K562 (cell line): ENCODE data around the gene GPR78. TPM values are rescaled to one million over a fixed set of nuclear protein-coding genes. Genes with fewer than 3 reads are reported as not detected.

ENCODE experiments used
- ATAC-seq: fragments of 200-7000 bp; cut with Tn5 transposase; 3 replicates; pipeline ENCODE4 v1.9.1; 2020; ENCODE audit warnings: moderate library complexity
- BruUV-seq: library from RNA; stranded (reverse); fragments of 400-500 nt; replicated peaks from 2 replicates; lab custom pipeline; 2021; lab: Mats Ljungman, UMichigan
- CTCF ChIA-PET: fragments of 300-600 bp; formaldehyde crosslinking; extraction: SDS; loops from one replicate; lab custom pipeline; 2021; ENCODE audit warnings: low intra/inter-chr PET ratio; lab: Yijun Ruan, JAX
- POLR2A ChIA-PET: fragments of 300-600, 350-650 bp; sonication (Branson Sonifier 250); formaldehyde crosslinking; extraction: SDS; loops from one replicate; lab custom pipeline; 2021; ENCODE audit warnings: antibody characterized with exemption, inconsistent platforms; lab: Yijun Ruan, JAX
- DNase-seq, 4 experiments: peaks; one replicate each; pipeline versions ENCODE4 v3.0.0 to v3.0.0-alpha.2; 2011 to 2018; ENCODE audit warnings: low spot score in 3 of 4, mixed read lengths in 3 of 4; ENCODE audit errors: extremely low read depth in 1 of 4
- FAIRE-seq: peaks from 2 replicates; lab custom pipeline; 2011; peaks lifted over from hg19 to GRCh38; lab: Jason Lieb, UNC
- H2AFZ ChIP-seq: 2 replicates; pipeline ENCODE4 v1.6.0; 2011; ENCODE audit warnings: low read depth, low read length, control low read depth, inconsistent platforms
- H3K27ac ChIP-seq: fragments of 200-600 bp; 3 replicates; pipeline ENCODE4 v1.8.0; 2011; ENCODE audit warnings: low read depth, mild to moderate bottlenecking, control low read depth, inconsistent platforms, low read length, moderate library complexity, mixed read lengths; ENCODE audit errors: extremely low read depth
- H3K27me3 ChIP-seq, 2 experiments: fragments of 300-600 bp in 1 of 2; 2 replicates in 1 of 2; 3 replicates in 1 of 2; pipeline versions ENCODE4 v1.6.0 to v1.8.0; 2011; ENCODE audit warnings: inconsistent platforms in 2 of 2, low read length in 2 of 2, mild to moderate bottlenecking in 1 of 2, mixed read lengths in 1 of 2, moderate library complexity in 1 of 2; ENCODE audit not compliant: control insufficient read depth in 2 of 2, insufficient read depth in 2 of 2
- H3K36me3 ChIP-seq: fragments of 300-600 bp; 3 replicates; pipeline ENCODE4 v1.8.0; 2011; ENCODE audit warnings: mild to moderate bottlenecking, low read length, inconsistent platforms; ENCODE audit not compliant: control insufficient read depth, insufficient read depth
- H3K4me1 ChIP-seq, 2 experiments: fragments of 200-600 bp in 1 of 2; replicated peaks in 1 of 2; 2 replicates in 1 of 2; 3 replicates in 1 of 2; pipeline versions ENCODE4 v1.5.1 to v1.8.0; 2011; ENCODE audit warnings: inconsistent platforms in 2 of 2, low read length in 2 of 2, mild to moderate bottlenecking in 1 of 2, mixed read lengths in 1 of 2, moderate library complexity in 1 of 2; ENCODE audit not compliant: control insufficient read depth in 2 of 2, insufficient read depth in 2 of 2
- H3K4me2 ChIP-seq: 2 replicates; pipeline ENCODE4 v1.6.1; 2011; ENCODE audit warnings: low read length, control low read depth, inconsistent platforms, mixed read lengths; ENCODE audit not compliant: insufficient read depth
- H3K4me3 ChIP-seq: fragments of 200-600 bp; sonication (generic), shearing (Covaris generic); 2 replicates; pipeline ENCODE4 v1.5.1; 2016; ENCODE audit warnings: control low read depth, inconsistent platforms
- H3K79me2 ChIP-seq: fragments of 200-600 bp; 3 replicates; pipeline ENCODE4 v1.8.0; 2011; ENCODE audit warnings: low read length, inconsistent platforms; ENCODE audit not compliant: control insufficient read depth, insufficient read depth
- H3K9ac ChIP-seq, 2 experiments: 2 replicates each; pipeline versions ENCODE4 v1.6.0 to v1.6.1; 2011; ENCODE audit warnings: low read depth in 2 of 2, low read length in 2 of 2, control low read depth in 1 of 2, inconsistent platforms in 1 of 2, mild to moderate bottlenecking in 1 of 2, mixed read lengths in 1 of 2; ENCODE audit not compliant: insufficient read depth in 1 of 2
- H3K9me1 ChIP-seq: one replicate; pipeline ENCODE4 v1.6.0; 2011; ENCODE audit warnings: inconsistent platforms, mild to moderate bottlenecking, low read length, moderate library complexity; ENCODE audit not compliant: control insufficient read depth, insufficient read depth
- H3K9me3 ChIP-seq: replicated peaks from 2 replicates; pipeline ENCODE4 v1.5.1; 2011; ENCODE audit warnings: low read depth, low read length, inconsistent platforms; ENCODE audit not compliant: control insufficient read depth, insufficient read depth
- H4K20me1 ChIP-seq: replicated peaks from 2 replicates; pipeline ENCODE4 v1.6.1; 2011; ENCODE audit warnings: low read length, inconsistent platforms, mixed read lengths; ENCODE audit not compliant: control insufficient read depth, insufficient read depth
- ARHGAP35 ChIP-seq: fragments of 450-650 bp; IDR thresholded peaks from 2 replicates; pipeline ENCODE4 v1.6.1; 2018; ENCODE audit not compliant: partially characterized antibody
- ATF1 ChIP-seq, 2 experiments: fragments of 450-650 bp in 1 of 2; IDR thresholded peaks; 2 replicates each; pipeline ENCODE4 v1.6.1; 2016; ENCODE audit warnings: missing compliant biosample characterization in 1 of 2, missing genetic modification characterization in 1 of 2
- COPS2 ChIP-seq: fragments of 450-650 bp; conservative IDR thresholded peaks from 2 replicates; pipeline ENCODE4 v1.6.1; 2016; ENCODE audit warnings: mild to moderate bottlenecking, moderate library complexity
- FOXM1 ChIP-seq, 2 experiments: fragments of 450-650 bp in 1 of 2; sonication (generic) in 1 of 2; formaldehyde crosslinking in 1 of 2; IDR thresholded peaks; 2 replicates each; pipeline versions ENCODE4 v1.6.1 to v1.9.0; 2017 to 2022; ENCODE audit warnings: low read depth in 2 of 2, mild to moderate bottlenecking in 2 of 2, missing genetic modification reagents in 1 of 2, moderate library complexity in 1 of 2
- GATA2 ChIP-seq: sonication (generic); formaldehyde crosslinking; IDR thresholded peaks from 2 replicates; pipeline ENCODE4 v1.4.0; 2020; ENCODE audit warnings: mild to moderate bottlenecking, missing genetic modification reagents
- OTX1 ChIP-seq: fragments of 450-650 bp; formaldehyde crosslinking; IDR thresholded peaks from 2 replicates; pipeline ENCODE4 v1.4.0; 2022; ENCODE audit warnings: mild to moderate bottlenecking
- POLR2G ChIP-seq: fragments of 200-400 bp; formaldehyde crosslinking; IDR thresholded peaks from 2 replicates; pipeline ENCODE4 v1.6.1; 2017; ENCODE audit warnings: low read depth, mild to moderate bottlenecking, antibody characterized with exemption, low read length, moderate library complexity
- RBM17 ChIP-seq: fragments of 200-400 bp; formaldehyde crosslinking; IDR thresholded peaks from 2 replicates; pipeline ENCODE4 v1.6.1; 2017; ENCODE audit warnings: low read depth, mild to moderate bottlenecking, low read length, borderline replicate concordance
- RCOR1 ChIP-seq, 2 experiments: IDR thresholded peaks; 2 replicates each; pipeline ENCODE4 v1.6.1; 2012; ENCODE audit warnings: low read depth in 2 of 2, low read length in 2 of 2, borderline replicate concordance in 1 of 2, improper control_type of control experiment in 1 of 2
- SNRNP70 ChIP-seq: fragments of 200-400 bp; formaldehyde crosslinking; optimal IDR thresholded peaks from 2 replicates; pipeline ENCODE3; 2017; ENCODE audit warnings: low read depth, low read length
- ZKSCAN8 ChIP-seq: fragments of 200-800 bp; sonication (Bioruptor generic); IDR thresholded peaks from 2 replicates; pipeline ENCODE4 v1.6.1; 2016; ENCODE audit warnings: missing genetic modification characterization, missing compliant biosample characterization
- WGBS: fragments of 100-300 bp; shearing (Covaris generic); methylation state at CpG from one replicate; pipeline ENCODE4 v1.1.6; 2016; ENCODE audit warnings: low coverage, mixed read lengths; ENCODE audit not compliant: insufficient coverage; ENCODE audit errors: missing lambda C conversion rate; 5-methylcytosine and 5-hydroxymethylcytosine counted together
- in situ Hi-C: fragments of 300-500 bp; cut with MboI; formaldehyde crosslinking; loops from 4 replicates; pipeline ENCODE4 v1.15.0; 2018; ENCODE audit warnings: inconsistent platforms, mixed read lengths
- intact Hi-C: fragments of 100-400 bp; cut with micrococcal nuclease; formaldehyde crosslinking; loops from 2 replicates; pipeline ENCODE4 v1.14.2; 2022
- polyA plus RNA-seq, 8 experiments: library from polyadenylated mRNA; depleted of rRNA in 4 of 8; stranded (reverse) in 5 of 8; unstranded in 3 of 8; fragments of >200 nt; fragmentation: Nextera tagmentation in 2 of 8; fragmentation: Illumina TruSeq in 1 of 8; extraction: Ambion mirVana in 2 of 8; extraction: Trizol in 1 of 8; gene quantifications; 2 replicates each; pipeline versions ENCODE4 v1.2.1 to v1.2.3, GENCODE V29; 2011 to 2014; ENCODE audit warnings: inconsistent platforms in 1 of 8, missing spikeins in 1 of 8
- total RNA-seq, 7 experiments: library from RNA; depleted of rRNA in 6 of 7; stranded (reverse); fragments of >200 nt in 6 of 7; fragmentation: Illumina TruSeq in 2 of 7; extraction: Trizol in 2 of 7; gene quantifications; 2 replicates each; pipeline versions ENCODE4 v1.2.1 to v1.2.3, GENCODE V29; 2011 to 2021; ENCODE audit warnings: low replicate concordance in 1 of 7
- TF ChIP-seq, protein P1 (sequence below): fragments of 150-350 bp; conservative IDR thresholded peaks from 2 replicates; pipeline ENCODE4 v1.6.1; 2014; ENCODE audit warnings: low read length

Gene GPR78
- total and polyA plus RNA-seq, 9 of the 15 experiments (the other 6 are each of a cell fraction or from before 2014, with no cell fraction given), result 0.04 to 0.13 (median 0.07) TPM; not detected in 4

DNA sequence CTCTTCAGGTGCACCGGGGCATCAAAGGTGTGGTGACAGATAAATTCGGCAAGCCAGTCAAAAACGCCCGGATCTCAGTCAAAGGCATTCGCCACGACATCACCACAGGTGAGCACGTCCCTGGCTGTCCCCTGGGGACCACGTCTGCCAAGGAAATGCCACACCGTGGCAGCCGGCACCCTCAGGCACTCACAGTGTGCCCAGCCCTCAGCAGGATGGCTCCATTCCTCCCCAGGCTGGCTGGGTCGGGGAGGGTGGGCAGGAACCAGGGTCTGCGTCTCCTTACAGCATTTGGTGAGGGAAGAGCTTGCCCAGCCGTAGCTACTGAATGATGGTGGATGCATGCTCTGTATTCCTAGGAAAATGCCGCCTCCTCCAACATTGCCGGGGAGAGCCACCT lies 38.2 kb downstream of the GPR78 start:
- Histone ChIP-seq H3K9me1 (no peaks in the 10 kb centered on the region), H3K79me2 (no peaks in the 10 kb centered on the region), H3K9me3 (no peaks in the 10 kb centered on the region), H3K9ac (no peak overlapping the region), H3K4me2 (no peak overlapping the region), H3K4me3 (no peak overlapping the region), H4K20me1 (no peaks in the 10 kb centered on the region), H3K4me1 (no peaks in the 10 kb centered on the region)
- POLR2A ChIA-PET, result interaction anchor here (0.7 kb wide), 1 partner anchor 581 kb away, joined by 3 read pairs; no protein-coding TSS in a partner anchor
- no TSS peak for BruUV-seq
- DNase-seq (no peak), FAIRE-seq (no peak), ATAC-seq (no peak)
- CTCF ChIA-PET, result no interaction called here
- WGBS, result 18% methylated on average over 15 of the region's 15 CpGs
- TF ChIP-seq POLR2G, result no peak
- TF ChIP-seq, all 486 proteins: peak for 0
- in situ Hi-C loops, result no loop called here
- H3K27me3 ChIP-seq, result peaks cover 0 to 37% of the 10 kb centered on the region in 2 experiments; a peak in 3 of 5 replicates
- intact Hi-C loops, result no loop called here
- H2AFZ ChIP-seq, result no peak overlapping the region
- H3K36me3 ChIP-seq, result no peaks in the 10 kb centered on the region
- H3K27ac ChIP-seq, result no peak overlapping the region

DNA sequence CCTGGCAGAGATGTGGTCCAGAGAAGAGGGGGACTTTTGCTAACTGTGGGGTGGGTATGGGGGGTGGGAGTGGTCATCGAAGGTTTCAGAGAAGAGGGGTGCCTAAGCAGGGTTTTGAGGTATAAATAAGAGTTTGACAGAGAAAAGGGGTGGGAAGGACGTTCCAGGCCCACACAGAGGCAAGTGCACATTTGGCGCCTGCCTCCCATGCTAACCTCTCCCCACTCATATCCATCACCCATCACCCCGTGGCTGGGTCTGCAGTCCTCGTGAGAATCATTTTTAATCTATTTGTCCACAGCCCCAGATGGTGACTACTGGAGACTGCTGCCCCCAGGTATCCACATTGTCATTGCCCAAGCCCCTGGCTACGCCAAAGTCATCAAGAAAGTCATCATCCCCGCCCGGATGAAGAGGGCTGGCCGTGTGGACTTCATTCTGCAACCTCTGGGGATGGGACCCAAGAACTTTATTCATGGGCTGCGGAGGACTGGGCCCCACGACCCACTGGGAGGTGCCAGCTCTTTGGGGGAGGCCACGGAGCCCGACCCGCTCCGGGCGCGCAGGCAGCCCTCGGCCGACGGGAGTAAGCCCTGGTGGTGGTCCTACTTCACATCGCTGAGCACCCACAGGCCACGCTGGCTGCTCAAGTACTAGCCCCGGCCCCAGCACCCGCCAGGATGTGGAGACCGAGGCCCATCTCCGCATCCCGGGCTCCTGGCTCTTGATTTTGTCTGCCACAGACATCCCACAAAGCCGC lies 38.9 kb downstream of the GPR78 start:
- FAIRE-seq (no peak), DNase-seq (no peak), ATAC-seq (no peak)
- POLR2A ChIA-PET, result interaction anchor here (0.5 to 1.1 kb wide), 4 partner anchors 16 to 581 kb away, joined by 3 to 4 read pairs (median 3); no protein-coding TSS in a partner anchor
- Histone ChIP-seq H3K79me2 (no peaks in the 10 kb centered on the region), H3K9me1 (no peaks in the 10 kb centered on the region), H4K20me1 (no peaks in the 10 kb centered on the region), H3K9me3 (no peaks in the 10 kb centered on the region), H3K36me3 (no peaks in the 10 kb centered on the region), H3K4me1 (no peaks in the 10 kb centered on the region), H3K9ac (no peak overlapping the region), H3K27ac (no peak overlapping the region), H3K4me3 (no peak overlapping the region), H3K4me2 (no peak overlapping the region), H3K27me3 (peaks cover 0 to 37% of the 10 kb centered on the region in 2 experiments; a peak in 3 of 5 replicates), H2AFZ (no peak overlapping the region)
- intact Hi-C loops (no loop called here), in situ Hi-C loops (no loop called here)
- WGBS, result 45% methylated on average over 26 of the region's 28 CpGs
- CTCF ChIA-PET, result no interaction called here
- no TSS peak for BruUV-seq
- TF ChIP-seq RCOR1 (IDR thresholded peaks at IDR 0.05; ENCODE audit: borderline replicate concordance in 1 of 2, low read depth in 2 of 2, low read length in 2 of 2), result no peak
- TF ChIP-seq FOXM1 (IDR thresholded peaks at IDR 0.05; ENCODE audit: low read depth), result no peak
- no peak for TF ChIP-seq FOXM1 (CRISPR knock-in tag; IDR thresholded peaks at IDR 0.05; ENCODE audit: low read depth)
- no peak for TF ChIP-seq OTX1 (CRISPR knock-in tag)
- no peak for TF ChIP-seq SNRNP70
- TF ChIP-seq ATF1 (CRISPR knock-in tag; IDR thresholded peaks at IDR 0.05), result no peak
- no peak for TF ChIP-seq ATF1 (tag; IDR thresholded peaks at IDR 0.05)
- no peak for TF ChIP-seq GATA2 (CRISPR knock-in tag)
- TF ChIP-seq COPS2, result no peak
- TF ChIP-seq ZKSCAN8 (CRISPR knock-in tag), result no peak
- TF ChIP-seq, protein P1, sequence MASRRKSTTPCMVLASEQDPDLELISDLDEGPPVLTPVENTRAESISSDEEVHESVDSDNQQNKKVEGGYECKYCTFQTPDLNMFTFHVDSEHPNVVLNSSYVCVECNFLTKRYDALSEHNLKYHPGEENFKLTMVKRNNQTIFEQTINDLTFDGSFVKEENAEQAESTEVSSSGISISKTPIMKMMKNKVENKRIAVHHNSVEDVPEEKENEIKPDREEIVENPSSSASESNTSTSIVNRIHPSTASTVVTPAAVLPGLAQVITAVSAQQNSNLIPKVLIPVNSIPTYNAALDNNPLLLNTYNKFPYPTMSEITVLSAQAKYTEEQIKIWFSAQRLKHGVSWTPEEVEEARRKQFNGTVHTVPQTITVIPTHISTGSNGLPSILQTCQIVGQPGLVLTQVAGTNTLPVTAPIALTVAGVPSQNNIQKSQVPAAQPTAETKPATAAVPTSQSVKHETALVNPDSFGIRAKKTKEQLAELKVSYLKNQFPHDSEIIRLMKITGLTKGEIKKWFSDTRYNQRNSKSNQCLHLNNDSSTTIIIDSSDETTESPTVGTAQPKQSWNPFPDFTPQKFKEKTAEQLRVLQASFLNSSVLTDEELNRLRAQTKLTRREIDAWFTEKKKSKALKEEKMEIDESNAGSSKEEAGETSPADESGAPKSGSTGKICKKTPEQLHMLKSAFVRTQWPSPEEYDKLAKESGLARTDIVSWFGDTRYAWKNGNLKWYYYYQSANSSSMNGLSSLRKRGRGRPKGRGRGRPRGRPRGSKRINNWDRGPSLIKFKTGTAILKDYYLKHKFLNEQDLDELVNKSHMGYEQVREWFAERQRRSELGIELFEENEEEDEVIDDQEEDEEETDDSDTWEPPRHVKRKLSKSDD, result no peak
- no peak for TF ChIP-seq RBM17
- no peak for TF ChIP-seq ARHGAP35
